MCF 10A (cell line): ENCODE measurements around the gene SENP6. TPM values are rescaled to one million over a fixed set of nuclear protein-coding genes. Genes with fewer than 3 reads are reported as not detected.

Experiments used
- BruUV-seq: library from RNA; stranded (reverse); fragments of 400-500 nt; replicated peaks from 2 replicates; lab custom pipeline; 2021; lab: Mats Ljungman, UMichigan
- CTCF ChIA-PET: fragments of 300-600 bp; sonication (Branson Sonifier 250); formaldehyde crosslinking; extraction: SDS; loops from one replicate; lab custom pipeline; 2021; ENCODE audit warnings: antibody characterized with exemption, inconsistent platforms; lab: Yijun Ruan, JAX
- POLR2A ChIA-PET: fragments of 300-600, 350-650 bp; sonication (Branson Sonifier 250); formaldehyde crosslinking; extraction: SDS; loops from one replicate; lab custom pipeline; 2020; ENCODE audit warnings: antibody characterized with exemption, inconsistent platforms; lab: Yijun Ruan, JAX
- DNase-seq: peaks from one replicate; pipeline ENCODE4 v3.0.0-alpha.2; 2018; ENCODE audit not compliant: unreplicated experiment
- H3K27ac Mint-ChIP-seq: one replicate; pipeline ENCODE4 v1.8.0; 2022; ENCODE audit warnings: mild to moderate bottlenecking, low read depth, mixed read lengths; ENCODE audit not compliant: unreplicated experiment
- H3K27me3 Mint-ChIP-seq: one replicate; pipeline ENCODE4 v1.8.0; 2022; ENCODE audit warnings: mixed read lengths; ENCODE audit not compliant: insufficient read depth, unreplicated experiment
- H3K36me3 Mint-ChIP-seq: one replicate; pipeline ENCODE4 v1.8.0; 2022; ENCODE audit warnings: mild to moderate bottlenecking, moderate library complexity, mixed read lengths; ENCODE audit not compliant: insufficient read depth, unreplicated experiment
- H3K4me1 Mint-ChIP-seq: one replicate; pipeline ENCODE4 v1.8.0; 2022; ENCODE audit warnings: mixed read lengths; ENCODE audit not compliant: insufficient read depth, unreplicated experiment
- H3K4me3 Mint-ChIP-seq: one replicate; pipeline ENCODE4 v1.8.0; 2022; ENCODE audit warnings: mild to moderate bottlenecking, moderate library complexity, mixed read lengths; ENCODE audit not compliant: unreplicated experiment
- H3K9me3 Mint-ChIP-seq: one replicate; pipeline ENCODE4 v1.8.0; 2022; ENCODE audit warnings: mixed read lengths; ENCODE audit not compliant: unreplicated experiment
- intact Hi-C: fragments of 100-400 bp; cut with micrococcal nuclease; formaldehyde crosslinking; loops from 2 replicates; pipeline ENCODE4 v1.14.1; 2022
- total RNA-seq: library from RNA; stranded (reverse); gene quantifications from 2 replicates; pipeline ENCODE4 v1.2.3, GENCODE V29; 2022
- TF ChIP-seq, protein P1 (sequence below): fragments of 200-600 bp; IDR thresholded peaks from one replicate; pipeline ENCODE4 v1.8.0; 2022; ENCODE audit warnings: antibody characterized with exemption, mild to moderate bottlenecking; ENCODE audit not compliant: unreplicated experiment

SENP6 gene
- total RNA-seq, 1 experiment from 2014 or later: 101 TPM

DNA sequence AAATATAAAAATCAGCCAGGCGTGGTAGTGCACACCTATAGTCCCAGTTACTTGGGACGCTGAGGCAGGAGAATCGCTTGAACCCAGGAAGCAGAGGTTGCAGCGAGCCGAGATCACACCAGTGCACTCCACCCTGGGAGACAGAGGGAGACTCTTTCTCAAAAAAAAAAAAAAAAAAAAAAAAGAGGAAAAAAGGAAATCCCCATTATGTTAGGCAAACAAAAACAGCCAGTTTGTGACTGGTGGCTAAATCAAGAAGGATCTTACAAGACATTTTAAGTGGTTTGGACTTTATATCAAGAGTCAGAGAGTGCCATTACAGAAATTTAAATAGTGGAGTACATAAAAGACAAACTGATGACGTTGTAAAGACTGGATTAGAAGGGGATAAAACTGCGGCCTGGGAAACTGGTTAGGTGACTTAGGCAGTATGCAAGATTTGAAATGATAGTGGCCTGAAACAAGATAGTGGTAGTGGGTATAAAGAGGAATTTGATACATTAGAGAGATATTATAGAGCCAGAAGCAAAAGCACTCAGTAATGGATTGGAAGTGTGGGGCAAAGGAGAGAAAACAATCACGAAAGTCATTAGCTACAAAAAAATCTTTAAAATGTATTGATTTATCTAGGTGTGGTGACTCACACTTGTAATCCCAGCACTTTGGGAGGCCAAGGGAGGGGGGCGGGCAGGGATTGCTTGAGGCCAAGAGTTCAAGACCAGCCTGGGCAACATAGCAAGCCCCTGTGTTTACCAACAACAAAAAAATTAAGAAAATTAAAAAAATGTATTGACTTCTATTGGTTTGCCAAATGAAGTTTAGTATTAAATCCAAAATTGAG is 145.7 kb downstream of the SENP6 start:
- BruUV-seq: no TSS peak
- POLR2A ChIA-PET: interaction anchor here (0.7 to 0.8 kb wide), 2 partner anchors 18 to 138 kb away, joined by 3 to 4 read pairs; no protein-coding TSS in a partner anchor
- Mint-ChIP-seq H3K4me1 (peaks cover 1% of the 10 kb centered on the region), H3K27ac (no peak overlapping the region), H3K27me3 (peaks cover 11% of the 10 kb centered on the region), H3K36me3 (no peaks in the 10 kb centered on the region), H3K9me3 (no peaks in the 10 kb centered on the region), H3K4me3 (peak overlapping the region; percentile 1)
- TF ChIP-seq, protein P1, sequence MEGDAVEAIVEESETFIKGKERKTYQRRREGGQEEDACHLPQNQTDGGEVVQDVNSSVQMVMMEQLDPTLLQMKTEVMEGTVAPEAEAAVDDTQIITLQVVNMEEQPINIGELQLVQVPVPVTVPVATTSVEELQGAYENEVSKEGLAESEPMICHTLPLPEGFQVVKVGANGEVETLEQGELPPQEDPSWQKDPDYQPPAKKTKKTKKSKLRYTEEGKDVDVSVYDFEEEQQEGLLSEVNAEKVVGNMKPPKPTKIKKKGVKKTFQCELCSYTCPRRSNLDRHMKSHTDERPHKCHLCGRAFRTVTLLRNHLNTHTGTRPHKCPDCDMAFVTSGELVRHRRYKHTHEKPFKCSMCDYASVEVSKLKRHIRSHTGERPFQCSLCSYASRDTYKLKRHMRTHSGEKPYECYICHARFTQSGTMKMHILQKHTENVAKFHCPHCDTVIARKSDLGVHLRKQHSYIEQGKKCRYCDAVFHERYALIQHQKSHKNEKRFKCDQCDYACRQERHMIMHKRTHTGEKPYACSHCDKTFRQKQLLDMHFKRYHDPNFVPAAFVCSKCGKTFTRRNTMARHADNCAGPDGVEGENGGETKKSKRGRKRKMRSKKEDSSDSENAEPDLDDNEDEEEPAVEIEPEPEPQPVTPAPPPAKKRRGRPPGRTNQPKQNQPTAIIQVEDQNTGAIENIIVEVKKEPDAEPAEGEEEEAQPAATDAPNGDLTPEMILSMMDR: no peak
- CTCF ChIA-PET: interaction anchor here (0.6 kb wide), 1 partner anchor 535 kb away, joined by 3 read pairs; no protein-coding TSS in a partner anchor
- DNase-seq: no peak
- intact Hi-C loops: no loop called here

DNA sequence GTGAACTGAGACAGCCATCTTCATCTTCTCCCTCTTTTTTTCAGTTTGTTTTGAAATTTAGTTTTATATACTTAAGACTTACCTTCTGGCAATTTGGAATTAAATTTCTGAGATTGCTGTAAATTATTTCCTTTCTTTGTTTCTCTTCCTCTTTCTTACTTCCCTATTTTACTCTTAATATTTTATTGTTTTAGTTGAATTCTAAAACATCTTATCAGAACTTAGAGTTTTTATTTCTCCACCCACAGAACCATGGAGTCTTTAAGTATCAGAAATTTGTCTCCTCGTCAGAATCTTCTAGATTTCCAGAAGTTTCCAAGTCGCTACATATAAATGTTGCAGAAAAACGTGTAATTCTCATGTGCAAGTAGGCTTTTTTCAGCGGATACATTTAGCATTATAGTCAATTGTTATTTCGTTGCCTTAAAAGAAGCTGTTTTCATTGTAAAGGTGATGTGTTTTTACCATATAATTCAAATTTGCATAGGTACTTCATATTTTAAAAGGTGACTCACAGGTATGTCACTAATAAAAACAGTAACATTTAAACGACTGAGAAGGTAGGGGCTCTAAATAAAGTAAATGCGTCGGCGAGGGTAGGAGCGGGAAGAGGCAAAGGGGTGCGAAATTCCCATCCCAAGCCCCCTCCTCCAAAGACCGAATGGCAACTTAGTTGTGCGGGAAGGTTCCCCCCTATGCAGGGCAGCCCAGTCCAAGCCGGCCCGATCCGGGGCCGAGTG is 146.5 kb downstream of the SENP6 start:
- CTCF ChIA-PET: interaction anchor here (0.6 kb wide), 1 partner anchor 536 kb away, joined by 3 read pairs; no protein-coding TSS in a partner anchor
- TF ChIP-seq, protein P1: no peak
- peaks cover 9% of the 10 kb centered on the region for H3K4me1 Mint-ChIP-seq
- H3K36me3 Mint-ChIP-seq: no peaks in the 10 kb centered on the region
- POLR2A ChIA-PET: interaction anchor here (0.7 to 0.8 kb wide), 3 partner anchors 8 to 139 kb away, joined by 3 to 4 read pairs (median 3); no protein-coding TSS in a partner anchor
- H3K27ac Mint-ChIP-seq: peak overlapping the region; percentile 92
- intact Hi-C loops: no loop called here
- no peaks in the 10 kb centered on the region for H3K9me3 Mint-ChIP-seq
- H3K27me3 Mint-ChIP-seq: peaks cover 11% of the 10 kb centered on the region
- DNase-seq: no peak
- H3K4me3 Mint-ChIP-seq: peak overlapping the region; percentile 96
- TSS peak; percentile 37 for BruUV-seq

DNA sequence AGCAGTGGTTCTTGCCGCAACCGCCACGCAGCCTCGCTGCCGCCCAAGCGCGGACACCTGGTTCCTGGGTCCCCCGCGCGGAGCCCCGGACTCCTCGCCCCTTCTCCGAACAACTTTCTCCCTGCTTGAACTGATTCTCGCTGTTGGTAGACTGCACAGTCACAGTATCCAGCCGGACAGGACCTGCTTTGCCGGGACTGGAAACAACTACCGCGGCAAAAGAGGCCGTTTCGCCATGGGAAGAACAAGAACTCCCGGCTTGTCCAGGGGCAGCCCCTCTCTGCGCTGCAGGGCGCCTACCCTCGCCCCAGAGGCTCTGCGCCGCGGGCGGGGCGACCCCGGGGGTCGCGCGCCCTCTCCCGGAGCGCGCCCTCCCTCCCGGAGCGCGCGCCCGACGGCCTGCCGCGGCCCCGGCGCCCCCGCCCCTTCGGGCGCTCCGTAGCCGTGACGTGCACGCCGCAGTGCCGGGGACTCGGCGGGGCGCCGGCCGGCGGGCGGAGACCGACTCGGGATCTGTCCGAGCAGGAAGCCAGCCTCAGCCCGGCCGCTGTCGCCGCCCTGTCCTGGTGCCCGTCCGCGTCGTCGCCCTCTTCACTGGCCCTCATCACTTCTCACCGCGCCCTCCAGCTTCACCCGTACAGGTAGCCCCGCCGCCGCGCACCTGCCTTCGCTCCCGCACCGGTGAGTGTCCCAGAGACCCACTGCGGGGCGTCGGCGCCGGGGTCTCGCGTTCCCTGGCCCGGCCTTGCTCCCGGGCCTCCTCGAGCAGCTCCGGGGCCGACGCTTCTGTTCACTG is 147.3 kb downstream of the SENP6 start, which contains the start of gene MYO6:
Gene MYO6 (plus strand): TSS at position 497 of the 796 bp plus-strand sequence. CDS start 68,309 bp downstream, outside the sequence.
- peaks cover 11% of the 10 kb centered on the region for H3K27me3 Mint-ChIP-seq
- DNase-seq: peak; percentile 66
- H3K4me3 Mint-ChIP-seq: peak within 1 kb of the TSS; percentile 96
- H3K9me3 Mint-ChIP-seq: no peaks in the 10 kb centered on the region
- TF ChIP-seq, protein P1: no peak
- BruUV-seq: no TSS peak
- peak within 1 kb of the TSS; percentile 92 for H3K27ac Mint-ChIP-seq
- ChIA-PET POLR2A (interaction anchor here (0.5 to 0.9 kb wide), 3 partner anchors 31 to 46 kb away, joined by 4 to 5 read pairs (median 4); no protein-coding TSS in a partner anchor), CTCF (no interaction called here)
- peaks cover under 1% of the 10 kb centered on the region for H3K36me3 Mint-ChIP-seq
- intact Hi-C loops: no loop called here
- peaks cover 9% of the 10 kb centered on the region for H3K4me1 Mint-ChIP-seq
